ENCODE results near the gene OPA1.

DNA sequence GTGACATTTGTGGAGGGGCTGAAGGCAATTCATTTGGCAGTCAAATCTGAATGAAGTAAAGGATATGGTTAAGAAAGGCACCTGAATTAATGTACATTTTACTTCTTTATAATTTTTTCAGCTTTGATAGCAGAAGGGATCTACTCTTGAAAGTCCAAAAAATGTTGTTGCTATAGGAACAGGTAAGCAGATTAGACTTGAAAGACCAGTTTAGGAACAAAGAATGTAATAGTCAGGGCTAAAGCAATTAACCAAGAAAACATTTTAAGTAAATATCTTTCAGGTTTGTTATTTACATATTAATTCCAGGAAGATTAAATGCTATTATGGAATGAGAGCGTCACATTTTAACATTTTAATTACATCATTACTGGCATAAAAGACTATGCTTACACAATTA, 39.4 kb upstream of the OPA1 start:
- TF ChIP-seq, protein P1, sequence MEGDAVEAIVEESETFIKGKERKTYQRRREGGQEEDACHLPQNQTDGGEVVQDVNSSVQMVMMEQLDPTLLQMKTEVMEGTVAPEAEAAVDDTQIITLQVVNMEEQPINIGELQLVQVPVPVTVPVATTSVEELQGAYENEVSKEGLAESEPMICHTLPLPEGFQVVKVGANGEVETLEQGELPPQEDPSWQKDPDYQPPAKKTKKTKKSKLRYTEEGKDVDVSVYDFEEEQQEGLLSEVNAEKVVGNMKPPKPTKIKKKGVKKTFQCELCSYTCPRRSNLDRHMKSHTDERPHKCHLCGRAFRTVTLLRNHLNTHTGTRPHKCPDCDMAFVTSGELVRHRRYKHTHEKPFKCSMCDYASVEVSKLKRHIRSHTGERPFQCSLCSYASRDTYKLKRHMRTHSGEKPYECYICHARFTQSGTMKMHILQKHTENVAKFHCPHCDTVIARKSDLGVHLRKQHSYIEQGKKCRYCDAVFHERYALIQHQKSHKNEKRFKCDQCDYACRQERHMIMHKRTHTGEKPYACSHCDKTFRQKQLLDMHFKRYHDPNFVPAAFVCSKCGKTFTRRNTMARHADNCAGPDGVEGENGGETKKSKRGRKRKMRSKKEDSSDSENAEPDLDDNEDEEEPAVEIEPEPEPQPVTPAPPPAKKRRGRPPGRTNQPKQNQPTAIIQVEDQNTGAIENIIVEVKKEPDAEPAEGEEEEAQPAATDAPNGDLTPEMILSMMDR (IDR thresholded peaks at IDR 0.05): no peak
- no peak for TF ChIP-seq ZFX (IDR thresholded peaks at IDR 0.05; ENCODE audit: borderline replicate concordance)

All from 22Rv1 (cell line).